Panc1 (cell line): ENCODE data around the gene ABL1. TPM values are rescaled to one million over a fixed set of nuclear protein-coding genes. Genes with fewer than 3 reads are reported as not detected.
A peak's percentile ranks its signal among the peaks of the same experiment; 100 is the strongest.

Experiments
- ATAC-seq: fragments of 200-7000 bp; cut with Tn5 transposase; 2 replicates; pipeline ENCODE4 v1.9.1; 2020; ENCODE audit warnings: mild to moderate bottlenecking, moderate library complexity
- BruUV-seq: library from RNA; stranded (reverse); fragments of 400-500 nt; replicated peaks from 2 replicates; lab custom pipeline; 2021; lab: Mats Ljungman, UMichigan
- CTCF ChIA-PET: fragments of 300-600 bp; sonication (Branson Sonifier 250); formaldehyde crosslinking; loops from one replicate; lab custom pipeline; 2022; ENCODE audit warnings: antibody characterized with exemption; lab: Charles Lee
- POLR2A ChIA-PET: fragments of 300-600 bp; sonication (Branson Sonifier 250); formaldehyde crosslinking; loops from one replicate; lab custom pipeline; 2022; ENCODE audit warnings: antibody characterized with exemption; lab: Charles Lee
- DNase-seq: peaks from one replicate; pipeline ENCODE4 v3.0.0-alpha.2; 2010; ENCODE audit warnings: low read depth, low spot score
- H3K27ac ChIP-seq: 2 replicates; pipeline ENCODE4 v1.5.1; 2011; ENCODE audit warnings: mild to moderate bottlenecking, low read length, inconsistent platforms
- H3K27me3 ChIP-seq: fragments of 200-500 bp; sonication (Bioruptor generic); 2 replicates; pipeline ENCODE4 v1.6.0; 2014; ENCODE audit warnings: low read length, inconsistent platforms; ENCODE audit not compliant: control insufficient read depth, insufficient read depth
- H3K36me3 ChIP-seq: fragments of 200-500 bp; sonication (Bioruptor generic); 2 replicates; pipeline ENCODE4 v1.5.1; 2014; ENCODE audit warnings: inconsistent platforms, mild to moderate bottlenecking, low read length, moderate library complexity; ENCODE audit not compliant: control insufficient read depth, insufficient read depth
- H3K4me1 ChIP-seq: 2 replicates; pipeline ENCODE4 v1.5.1; 2011; ENCODE audit warnings: inconsistent platforms, mild to moderate bottlenecking, low read length, moderate library complexity; ENCODE audit not compliant: control insufficient read depth, insufficient read depth
- H3K4me3 ChIP-seq, 2 experiments: 2 replicates each; pipeline ENCODE4 v1.5.1; 2011 to 2012; ENCODE audit warnings: low read depth in 2 of 2, low read length in 2 of 2, mild to moderate bottlenecking in 2 of 2, inconsistent platforms in 1 of 2, moderate library complexity in 1 of 2
- H3K9me3 ChIP-seq: fragments of 200-500 bp; sonication (Bioruptor generic); 2 replicates; pipeline ENCODE4 v1.5.1; 2014; ENCODE audit warnings: low read depth, mild to moderate bottlenecking, inconsistent platforms, low read length, moderate library complexity; ENCODE audit not compliant: control insufficient read depth, insufficient read depth
- CTCF ChIP-seq: fragments of 450-650 bp; IDR thresholded peaks from 2 replicates; pipeline ENCODE4 v1.5.1; 2017; ENCODE audit warnings: mild to moderate bottlenecking
- POLR2AphosphoS5 ChIP-seq: IDR thresholded peaks from 2 replicates; pipeline ENCODE4 v1.6.1; 2012; ENCODE audit warnings: mild to moderate bottlenecking, low read depth, low read length, moderate library complexity
- REST ChIP-seq, 2 experiments: IDR thresholded peaks; 2 replicates each; pipeline ENCODE4 v1.6.1; 2011 to 2012; ENCODE audit warnings: low read depth in 2 of 2, control low read depth in 1 of 2, low read length in 1 of 2, mild to moderate bottlenecking in 1 of 2, moderate library complexity in 1 of 2; ENCODE audit not compliant: insufficient read depth in 1 of 2
- SIN3A ChIP-seq: IDR thresholded peaks from 2 replicates; pipeline ENCODE4 v1.6.1; 2012; ENCODE audit warnings: low read depth, mild to moderate bottlenecking, low read length, moderate library complexity, borderline replicate concordance; ENCODE audit not compliant: insufficient read depth
- TCF7L2 ChIP-seq: IDR thresholded peaks from 2 replicates; pipeline ENCODE4 v1.6.1; 2011; ENCODE audit warnings: mild to moderate bottlenecking, low read depth, low read length, inconsistent platforms
- in situ Hi-C: cut with HindIII; loops from 2 replicates; pipeline ENCODE4 v1.10.0; 2016; ENCODE audit warnings: low sequenced_read_pairs, low pct_unique_long_range_greater_than_20kb
- intact Hi-C: fragments of 100-400 bp; cut with micrococcal nuclease; formaldehyde crosslinking; loops from one replicate; pipeline ENCODE4 v1.10.0; 2022; ENCODE audit not compliant: unreplicated experiment
- total RNA-seq: library from RNA; stranded (reverse); gene quantifications from one replicate; pipeline ENCODE4 v1.2.1, GENCODE V29; 2021; ENCODE audit not compliant: unreplicated experiment

Gene ABL1
- total RNA-seq, 1 experiment from 2014 or later, result 48.4 TPM

- no peak for TF ChIP-seq REST (IDR thresholded peaks at IDR 0.05; ENCODE audit: insufficient read depth in 1 of 2, low read depth in 2 of 2, low read length in 1 of 2)
- no peak for TF ChIP-seq POLR2AphosphoS5
- no peak for TF ChIP-seq TCF7L2
- no peak for TF ChIP-seq CTCF
- TF ChIP-seq SIN3A, result no peak
- Histone ChIP-seq H3K27ac (no peak overlapping the region), H3K36me3 (no peaks in the 10 kb centered on the region), H3K4me1 (peaks cover 27% of the 10 kb centered on the region), H3K4me3 (no peak overlapping the region), H3K27me3 (no peaks in the 10 kb centered on the region), H3K9me3 (no peaks in the 10 kb centered on the region)
- ChIA-PET CTCF (interaction anchor here (0.7 kb wide), 1 partner anchor 12 kb away, joined by 7 read pairs; no protein-coding TSS in a partner anchor), POLR2A (no interaction called here)
- intact Hi-C loops, result no loop called here
- ATAC-seq (no peak), DNase-seq (no peak)
- in situ Hi-C loops, result no loop called here
- no TSS peak for BruUV-seq
Observed at GRCh38 chr9:130934246-130934645, 99.2 kb downstream of the ABL1 start.

- POLR2A ChIA-PET, result no interaction called here
- Histone ChIP-seq H3K4me3 (no peak overlapping the region), H3K27me3 (no peaks in the 10 kb centered on the region), H3K4me1 (peaks cover 27% of the 10 kb centered on the region), H3K27ac (peak overlapping the region; percentile 51; the same call in 1 of the 2 replicates), H3K9me3 (no peaks in the 10 kb centered on the region), H3K36me3 (no peaks in the 10 kb centered on the region)
- intact Hi-C loops (no loop called here), in situ Hi-C loops (no loop called here)
- ATAC-seq (no peak), DNase-seq (no peak)
- TF ChIP-seq SIN3A (no peak), REST (IDR thresholded peaks at IDR 0.05; ENCODE audit: insufficient read depth in 1 of 2, low read depth in 2 of 2, low read length in 1 of 2) (no peak), TCF7L2 (no peak), POLR2AphosphoS5 (no peak), CTCF (no peak)
- BruUV-seq, result no TSS peak
- CTCF ChIA-PET, result no interaction called here
Observed at GRCh38 chr9:130934702-130935647, 99.9 kb downstream of the ABL1 start.
